GM12878 (cell line): ENCODE results near the gene SEC16A. TPM values are rescaled to one million over a fixed set of nuclear protein-coding genes. Genes with fewer than 3 reads are reported as not detected.

ENCODE experiments used
- ATAC-seq: fragments of 200-7000 bp; cut with Tn5 transposase; 3 replicates; pipeline ENCODE4 v1.9.1; 2020; ENCODE audit warnings: mild to moderate bottlenecking, moderate library complexity
- BruUV-seq: library from RNA; stranded (reverse); fragments of 400-500 nt; replicated peaks from 2 replicates; lab custom pipeline; 2021; lab: Mats Ljungman, UMichigan
- CTCF ChIA-PET: fragments of 300-600 bp; sonication (Branson Sonifier 250); formaldehyde crosslinking; extraction: SDS; loops from one replicate; lab custom pipeline; 2021; ENCODE audit warnings: inconsistent platforms; lab: Yijun Ruan, JAX
- POLR2A ChIA-PET: fragments of 350-600 bp; formaldehyde crosslinking; extraction: SDS; loops from one replicate; lab custom pipeline; 2021; ENCODE audit warnings: inconsistent platforms; lab: Charles Lee
- RAD21 ChIA-PET: fragments of 300-600 bp; sonication (Branson Sonifier 250); formaldehyde crosslinking; loops from one replicate; lab custom pipeline; 2023; ENCODE audit warnings: antibody characterized with exemption; ENCODE audit not compliant: unreplicated experiment; lab: Charles Lee
- SMC1A ChIA-PET: fragments of 300-600 bp; sonication (Branson Sonifier 250); formaldehyde crosslinking; loops from one replicate; lab custom pipeline; 2023; ENCODE audit not compliant: unreplicated experiment, uncharacterized antibody; lab: Charles Lee
- DNase-seq: peaks from one replicate; pipeline ENCODE4 v3.0.0-alpha.2; 2011; ENCODE audit warnings: low read depth, low spot score
- FAIRE-seq: peaks from 3 replicates; lab custom pipeline; 2011; peaks lifted over from hg19 to GRCh38; lab: Jason Lieb, UNC
- H2AFZ ChIP-seq: 2 replicates; pipeline ENCODE4 v1.6.0; 2011; ENCODE audit warnings: low read depth, low read length, control low read depth; ENCODE audit not compliant: control insufficient read depth
- H3K27ac ChIP-seq: 2 replicates; pipeline ENCODE4 v1.5.1; 2011; ENCODE audit warnings: control low read depth; ENCODE audit not compliant: control insufficient read depth, insufficient read depth
- H3K27me3 ChIP-seq, 2 experiments: replicated peaks in 1 of 2; 2 replicates each; pipeline versions ENCODE4 v1.6.0 to v1.6.1; 2011; ENCODE audit warnings: low read length in 1 of 2; ENCODE audit not compliant: control insufficient read depth in 2 of 2, insufficient read depth in 2 of 2
- H3K36me3 ChIP-seq, 2 experiments: 2 replicates each; pipeline ENCODE4 v1.5.1; 2011; ENCODE audit warnings: low read length in 1 of 2; ENCODE audit not compliant: control insufficient read depth in 2 of 2, insufficient read depth in 2 of 2
- H3K4me1 ChIP-seq: 2 replicates; pipeline ENCODE4 v1.6.1; 2011; ENCODE audit warnings: mild to moderate bottlenecking, low read length, moderate library complexity, mixed read lengths; ENCODE audit not compliant: control insufficient read depth, insufficient read depth
- H3K4me2 ChIP-seq: 2 replicates; pipeline ENCODE4 v1.6.0; 2011; ENCODE audit warnings: control low read depth; ENCODE audit not compliant: control insufficient read depth, insufficient read depth
- H3K4me3 ChIP-seq: fragments of 200-600 bp; sonication (generic); 2 replicates; pipeline ENCODE4 v1.5.1; 2016
- H3K79me2 ChIP-seq: 2 replicates; pipeline ENCODE4 v1.6.0; 2011; ENCODE audit warnings: low read length; ENCODE audit not compliant: control insufficient read depth, insufficient read depth
- H3K9ac ChIP-seq: 2 replicates; pipeline ENCODE4 v1.8.0; 2011; ENCODE audit warnings: low read length, control low read depth, mixed read lengths; ENCODE audit not compliant: control insufficient read depth, insufficient read depth
- H3K9me3 ChIP-seq: replicated peaks from 3 replicates; pipeline ENCODE4 v1.5.1; 2011; ENCODE audit warnings: mild to moderate bottlenecking, low read length; ENCODE audit not compliant: control insufficient read depth, insufficient read depth
- H4K20me1 ChIP-seq: 2 replicates; pipeline ENCODE4 v1.6.0; 2011; ENCODE audit not compliant: control insufficient read depth, insufficient read depth
- CREB1 ChIP-seq: IDR thresholded peaks from 2 replicates; pipeline ENCODE4 v1.6.1; 2012; ENCODE audit warnings: low read depth, mild to moderate bottlenecking, inconsistent platforms
- HSF1 ChIP-seq: fragments of 150-350 bp; IDR thresholded peaks from 2 replicates; pipeline ENCODE4 v1.6.1; 2014; ENCODE audit warnings: mild to moderate bottlenecking, low read depth, low read length
- MEF2A ChIP-seq: IDR thresholded peaks from 2 replicates; pipeline ENCODE4 v1.6.1; 2011; ENCODE audit warnings: low read depth, mild to moderate bottlenecking, low read length, moderate library complexity; ENCODE audit not compliant: insufficient read depth
- NR2C1 ChIP-seq: fragments of 450-650 bp; IDR thresholded peaks from 2 replicates; pipeline ENCODE4 v1.6.1; 2017; ENCODE audit warnings: antibody characterized with exemption, mild to moderate bottlenecking, moderate library complexity
- PKNOX1 ChIP-seq: fragments of 450-650 bp; IDR thresholded peaks from 2 replicates; pipeline ENCODE4 v1.6.1; 2016; ENCODE audit warnings: mild to moderate bottlenecking
- WGBS: methylation state at CpG from one replicate; pipeline ENCODE4 v1.1.6; 2016; ENCODE audit warnings: low lambda C conversion rate; ENCODE audit not compliant: insufficient replicate concordance, insufficient coverage; ENCODE audit errors: missing lambda C conversion rate; 5-methylcytosine and 5-hydroxymethylcytosine counted together
- in situ Hi-C: fragments of 300-500 bp; cut with MboI; formaldehyde crosslinking; loops from 9 replicates; pipeline ENCODE4 v1.14.3; 2018; ENCODE audit warnings: mixed read lengths
- intact Hi-C: fragments of 100-400 bp; cut with micrococcal nuclease; formaldehyde crosslinking; loops from one replicate; pipeline ENCODE4 v1.14.2; 2022; ENCODE audit not compliant: unreplicated experiment
- polyA plus RNA-seq, 11 experiments: library from polyadenylated mRNA; depleted of rRNA in 4 of 11; unstranded in 6 of 11; stranded (reverse) in 5 of 11; fragments of >200 nt; fragmentation: Nextera tagmentation in 4 of 11; fragmentation: Illumina TruSeq in 1 of 11; extraction: Ambion mirVana in 4 of 11; extraction: Trizol in 1 of 11; gene quantifications; 1 replicate in 1 of 11; 2 replicates in 10 of 11; pipeline versions ENCODE4 v1.2.1 to v1.2.3, GENCODE V29; 2011 to 2016; ENCODE audit warnings: inconsistent platforms in 2 of 11, missing spikeins in 2 of 11, low read depth in 1 of 11
- total RNA-seq, 4 experiments: library from RNA; depleted of rRNA in 3 of 4; stranded (reverse); fragments of >200 nt in 3 of 4; fragmentation: Illumina TruSeq in 1 of 4; extraction: Trizol in 1 of 4; gene quantifications; 2 replicates each; pipeline versions ENCODE4 v1.2.1 to v1.2.3, GENCODE V29; 2013 to 2021

Gene SEC16A
- total and polyA plus RNA-seq, 10 of the 15 experiments (the other 5 are each of a cell fraction or from before 2014, with no cell fraction given), result 9.9 to 59.1 (median 21.7) TPM

- TF ChIP-seq HSF1 (no peak), CREB1 (no peak)
Measured at GRCh38 chr9:136418182-136419091, 64.4 kb downstream of the SEC16A start (continued).

- Histone ChIP-seq H3K9me3 (no peaks in the 10 kb centered on the region), H3K79me2 (peaks cover 12% of the 10 kb centered on the region), H3K36me3 (peaks cover 31 to 36% of the 10 kb centered on the region in 2 experiments; a peak in 3 of 4 replicates), H3K4me3 (no peak overlapping the region), H3K27ac (no peak overlapping the region), H3K4me2 (no peak overlapping the region), H3K4me1 (peaks cover under 1% of the 10 kb centered on the region; the same call in 1 of the 2 replicates), H4K20me1 (no peaks in the 10 kb centered on the region), H2AFZ (no peak overlapping the region), H3K9ac (no peak overlapping the region), H3K27me3 (no peaks in the 10 kb centered on the region)
- WGBS, result 88% methylated on average over 19 of the region's 19 CpGs
- TF ChIP-seq NR2C1, result no peak
- TF ChIP-seq MEF2A, result no peak
- TF ChIP-seq PKNOX1, result no peak
- ChIA-PET RAD21 (interaction anchor here (0.6 kb wide), 1 partner anchor 281 kb away, joined by 3 read pairs; no protein-coding TSS in a partner anchor), SMC1A (no interaction called here), CTCF (no interaction called here), POLR2A (no interaction called here)
- ATAC-seq (no peak), FAIRE-seq (no peak), DNase-seq (no peak)
- no TSS peak for BruUV-seq
- in situ Hi-C loops, result no loop called here
- intact Hi-C loops, result no loop called here
Measured at GRCh38 chr9:136416914-136417313, 65.9 kb downstream of the SEC16A start.
